Activated CD8-positive, alpha-beta T cell treated with anti-CD3 and anti-CD28 coated beads, Interleukin-2, amount 10 ng/mL, durations not matched to agents 7 days and 5 days (primary cell): ENCODE data around the gene C19orf44. TPM values are rescaled to one million over a fixed set of nuclear protein-coding genes. Genes with fewer than 3 reads are reported as not detected.
"Not testable (repeated sequence)": the region's sequence is repeated elsewhere in the genome, so short reads cannot be mapped to it uniquely, and the experiment has no call there.

ENCODE experiments used
- ATAC-seq: fragments of 150-1000 bp; cut with Tn5 transposase; one replicate; pipeline ENCODE4 v1.10.0; 2021; ENCODE audit warnings: moderate library complexity
- CTCF ChIA-PET: fragments of 350-600 bp; sonication (Branson Sonifier 250); formaldehyde crosslinking; loops from one replicate; lab custom pipeline; 2021; ENCODE audit warnings: antibody characterized with exemption; lab: Charles Lee
- POLR2A ChIA-PET: fragments of 350-600 bp; sonication (Branson Sonifier 250); formaldehyde crosslinking; loops from one replicate; lab custom pipeline; 2021; ENCODE audit warnings: antibody characterized with exemption; lab: Charles Lee
- DNase-seq: peaks from one replicate; pipeline ENCODE4 v3.0.0-alpha.2; 2020
- H3K27ac Mint-ChIP-seq: one replicate; pipeline ENCODE4 v1.8.0; 2021; ENCODE audit warnings: mild to moderate bottlenecking, mixed read lengths
- H3K27me3 Mint-ChIP-seq: one replicate; pipeline ENCODE4 v1.8.0; 2021; ENCODE audit warnings: low read depth, mixed read lengths
- H3K36me3 Mint-ChIP-seq: one replicate; pipeline ENCODE4 v1.8.0; 2021; ENCODE audit warnings: low read depth, mixed read lengths
- H3K4me1 Mint-ChIP-seq: one replicate; pipeline ENCODE4 v1.8.0; 2021; ENCODE audit warnings: low read depth, mixed read lengths
- H3K4me3 Mint-ChIP-seq: one replicate; pipeline ENCODE4 v1.8.0; 2021; ENCODE audit warnings: mild to moderate bottlenecking, mixed read lengths
- H3K9me3 Mint-ChIP-seq: one replicate; pipeline ENCODE4 v1.8.0; 2022; ENCODE audit warnings: mixed read lengths; ENCODE audit not compliant: insufficient read depth
- total RNA-seq, 2 experiments: library from RNA; stranded (reverse); gene quantifications; one replicate each; pipeline ENCODE4 v1.2.3, GENCODE V29; 2021

C19orf44 gene
- total RNA-seq, result 1 to 10 TPM; 3.0 to 3.1 TPM

GRCh38 chr19:16495982-16496612 lies at the start of gene C19orf44, which contains the start of gene CALR3:
C19orf44 (plus strand) TSS chr19:16496394; CDS start chr19:16500793, 4,399 bp downstream.
CALR3 (minus strand) TSS chr19:16496167; CDS start chr19:16496129, 38 bp downstream.
- ChIA-PET CTCF (interaction anchor here (0.9 to 1.9 kb wide), 2 partner anchors 46 to 116 kb away, joined by 4 read pairs; partner anchors contain the start of gene CHERP), POLR2A (interaction anchor here (0.5 to 1.3 kb wide), 9 partner anchors 25 to 339 kb away, joined by 3 to 4 read pairs (median 3); partner anchors contain the start of genes EPS15L1, MED26 and SMIM7)
- Mint-ChIP-seq H3K36me3 (no peaks in the 10 kb centered on the region), H3K27me3 (no peaks in the 10 kb centered on the region), H3K4me3 (peak within 1 kb of the TSS; percentile 96), H3K27ac (peak within 1 kb of the TSS; percentile 89), H3K9me3 (no peaks in the 10 kb centered on the region), H3K4me1 (peaks cover 9% of the 10 kb centered on the region)
- DNase-seq, result peak; percentile 99
- ATAC-seq, result peak; percentile 99

DNA sequence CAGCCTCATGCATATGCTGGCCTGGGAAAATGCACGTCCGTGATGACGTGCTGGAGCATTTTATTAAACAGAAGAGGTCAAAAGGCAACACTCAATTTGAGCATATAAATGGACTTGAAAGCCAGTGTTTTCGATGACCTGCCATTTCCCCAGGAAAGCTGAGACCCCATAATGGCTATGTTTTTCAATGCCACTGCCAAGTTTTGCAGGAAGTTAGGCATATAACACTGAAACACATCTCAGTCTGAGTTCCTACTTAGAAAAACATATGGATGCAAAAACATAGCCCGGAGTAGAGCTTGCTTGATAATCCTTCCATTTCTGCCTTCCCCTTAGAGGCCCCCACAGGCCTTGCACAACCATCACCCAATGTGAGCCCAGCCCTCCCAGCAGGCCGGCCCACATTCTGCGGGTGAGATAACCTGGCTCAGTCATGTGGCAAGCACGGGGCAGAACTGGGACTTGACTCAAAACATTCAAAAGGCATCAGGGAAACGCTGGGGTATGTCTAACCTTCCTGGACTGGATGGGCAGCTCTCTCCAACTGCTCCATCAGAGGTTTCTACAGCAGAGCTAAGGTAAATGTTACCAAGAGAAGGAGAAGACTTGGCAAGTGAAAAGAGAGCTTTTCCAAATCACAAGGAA lies 49.3 kb upstream of the C19orf44 start:
- H3K4me3 Mint-ChIP-seq, result no peak overlapping the region
- ATAC-seq (peak; percentile 81), DNase-seq (peak; percentile 60)
- no peaks in the 10 kb centered on the region for H3K27me3 Mint-ChIP-seq
- H3K4me1 Mint-ChIP-seq, result peaks cover 51% of the 10 kb centered on the region
- H3K36me3 Mint-ChIP-seq, result peaks cover 19% of the 10 kb centered on the region
- H3K27ac Mint-ChIP-seq, result peak overlapping the region; percentile 62
- POLR2A ChIA-PET, result interaction anchor here (0.9 kb wide), 1 partner anchor 75 kb away, joined by 3 read pairs; no protein-coding TSS in a partner anchor
- H3K9me3 Mint-ChIP-seq, result peaks cover 4% of the 10 kb centered on the region
- CTCF ChIA-PET, result interaction anchor here (0.7 to 1.1 kb wide), 2 partner anchors 8 to 11 kb away, joined by 3 to 4 read pairs; no protein-coding TSS in a partner anchor

DNA sequence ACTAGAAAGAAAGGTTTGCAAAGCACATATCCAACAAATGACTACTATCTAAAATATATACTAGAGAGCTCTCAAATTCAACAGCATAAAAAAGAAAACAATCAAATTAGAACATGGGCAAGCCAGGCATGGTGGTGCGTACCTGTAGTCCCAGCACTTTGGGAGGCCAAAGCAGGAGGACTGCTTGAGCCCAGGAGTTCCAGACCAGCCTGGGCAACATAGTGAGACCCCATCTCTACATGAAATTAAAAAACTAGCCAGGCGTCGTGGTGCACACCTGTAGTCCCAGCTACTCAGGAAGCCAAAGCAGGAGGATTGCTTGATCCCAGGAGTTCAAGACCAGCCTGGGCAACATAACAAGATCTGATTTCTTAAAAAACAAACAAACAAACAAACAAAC lies 47.3 kb upstream of the C19orf44 start:
- Mint-ChIP-seq H3K4me1 (peaks cover 51% of the 10 kb centered on the region), H3K36me3 (peaks cover 19% of the 10 kb centered on the region), H3K27ac (peak overlapping the region; percentile 84)
- CTCF ChIA-PET, result interaction anchor here (1.3 kb wide), 1 partner anchor 66 kb away, joined by 4 read pairs; no protein-coding TSS in a partner anchor
- H3K4me3 Mint-ChIP-seq, DNase-seq, H3K27me3 Mint-ChIP-seq, ATAC-seq, H3K9me3 Mint-ChIP-seq: not testable (repeated sequence)
- POLR2A ChIA-PET, result interaction anchor here (0.5 to 0.7 kb wide), 2 partner anchors 25 to 437 kb away, joined by 3 read pairs; no protein-coding TSS in a partner anchor

DNA sequence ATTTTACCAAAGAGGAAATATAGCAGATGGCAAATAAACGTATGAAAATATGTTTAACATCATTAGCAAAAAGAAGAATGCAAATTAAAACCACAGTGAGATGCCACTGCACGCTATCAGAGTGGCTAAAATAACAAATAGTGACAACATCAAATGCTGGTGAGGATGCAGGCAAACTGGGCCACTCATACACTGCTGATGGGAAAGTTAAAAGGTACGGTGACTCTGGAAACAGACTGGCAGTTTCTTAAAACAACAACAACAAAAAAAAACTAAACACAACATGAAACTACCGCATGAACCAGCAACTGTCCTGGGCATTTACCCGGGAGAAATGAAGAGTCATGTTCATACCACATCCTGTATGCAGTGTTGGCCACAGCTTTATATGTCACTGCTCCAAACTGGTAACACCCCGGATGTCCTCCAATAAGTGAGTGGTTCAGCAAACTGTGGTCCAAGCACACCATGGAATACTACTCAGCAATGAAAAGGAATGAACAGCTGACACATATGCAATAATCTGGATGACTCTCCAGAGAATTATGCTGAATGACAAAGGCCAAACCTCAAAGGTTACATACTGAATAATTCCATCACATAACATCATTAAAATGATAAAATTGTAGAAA lies 46.7 kb upstream of the C19orf44 start:
- H3K27me3 Mint-ChIP-seq, result no peaks in the 10 kb centered on the region
- CTCF ChIA-PET, result interaction anchor here (1.3 kb wide), 1 partner anchor 67 kb away, joined by 4 read pairs; no protein-coding TSS in a partner anchor
- H3K4me3 Mint-ChIP-seq, result peak overlapping the region; percentile 4
- POLR2A ChIA-PET, result interaction anchor here (0.5 to 0.7 kb wide), 3 partner anchors 25 to 436 kb away, joined by 3 read pairs; no protein-coding TSS in a partner anchor
- DNase-seq (peak; percentile 76), ATAC-seq (peak; percentile 75)
- peak overlapping the region; percentile 84 for H3K27ac Mint-ChIP-seq
- H3K9me3 Mint-ChIP-seq, result peaks cover 4% of the 10 kb centered on the region
- peaks cover 17% of the 10 kb centered on the region for H3K36me3 Mint-ChIP-seq
- peaks cover 45% of the 10 kb centered on the region for H3K4me1 Mint-ChIP-seq

GRCh38 chr19:16452325-16452724 lies 43.9 kb upstream of the C19orf44 start:
- ATAC-seq (no peak), DNase-seq (no peak)
- H3K27me3 Mint-ChIP-seq, result no peaks in the 10 kb centered on the region
- H3K9me3 Mint-ChIP-seq, result peaks cover 4% of the 10 kb centered on the region
- peaks cover 39% of the 10 kb centered on the region for H3K4me1 Mint-ChIP-seq
- no peak overlapping the region for H3K27ac Mint-ChIP-seq
- ChIA-PET CTCF (interaction anchor here (1.3 kb wide), 1 partner anchor 10 kb away, joined by 7 read pairs; no protein-coding TSS in a partner anchor), POLR2A (no interaction called here)
- H3K4me3 Mint-ChIP-seq, result no peak overlapping the region
- peaks cover 17% of the 10 kb centered on the region for H3K36me3 Mint-ChIP-seq

GRCh38 chr19:16454351-16454918 lies 41.8 kb upstream of the C19orf44 start:
- peaks cover 35% of the 10 kb centered on the region for H3K4me1 Mint-ChIP-seq
- peaks cover 4% of the 10 kb centered on the region for H3K9me3 Mint-ChIP-seq
- no peak for ATAC-seq
- DNase-seq, result no peak
- no peak overlapping the region for H3K27ac Mint-ChIP-seq
- CTCF ChIA-PET, result no interaction called here
- peaks cover 5% of the 10 kb centered on the region for H3K36me3 Mint-ChIP-seq
- no peaks in the 10 kb centered on the region for H3K27me3 Mint-ChIP-seq
- no peak overlapping the region for H3K4me3 Mint-ChIP-seq
- POLR2A ChIA-PET, result interaction anchor here (0.7 kb wide), 1 partner anchor 15 kb away, joined by 3 read pairs; no protein-coding TSS in a partner anchor

- no peaks in the 10 kb centered on the region for H3K36me3 Mint-ChIP-seq
- H3K27me3 Mint-ChIP-seq, result no peaks in the 10 kb centered on the region
- H3K4me1 Mint-ChIP-seq, result peaks cover 27% of the 10 kb centered on the region
- H3K9me3 Mint-ChIP-seq, result no peaks in the 10 kb centered on the region
- no peak overlapping the region for H3K4me3 Mint-ChIP-seq
- ChIA-PET CTCF (no interaction called here), POLR2A (no interaction called here)
- H3K27ac Mint-ChIP-seq, result no peak overlapping the region
- ATAC-seq (no peak), DNase-seq (no peak)
Observed at GRCh38 chr19:16455489-16455888, 40.7 kb upstream of the C19orf44 start.

GRCh38 chr19:16456652-16457194 lies 39.5 kb upstream of the C19orf44 start:
- peak overlapping the region; percentile 63 for H3K27ac Mint-ChIP-seq
- ATAC-seq, result no peak
- CTCF ChIA-PET, result interaction anchor here (1.7 kb wide), 1 partner anchor 15 kb away, joined by 7 read pairs; no protein-coding TSS in a partner anchor

DNA sequence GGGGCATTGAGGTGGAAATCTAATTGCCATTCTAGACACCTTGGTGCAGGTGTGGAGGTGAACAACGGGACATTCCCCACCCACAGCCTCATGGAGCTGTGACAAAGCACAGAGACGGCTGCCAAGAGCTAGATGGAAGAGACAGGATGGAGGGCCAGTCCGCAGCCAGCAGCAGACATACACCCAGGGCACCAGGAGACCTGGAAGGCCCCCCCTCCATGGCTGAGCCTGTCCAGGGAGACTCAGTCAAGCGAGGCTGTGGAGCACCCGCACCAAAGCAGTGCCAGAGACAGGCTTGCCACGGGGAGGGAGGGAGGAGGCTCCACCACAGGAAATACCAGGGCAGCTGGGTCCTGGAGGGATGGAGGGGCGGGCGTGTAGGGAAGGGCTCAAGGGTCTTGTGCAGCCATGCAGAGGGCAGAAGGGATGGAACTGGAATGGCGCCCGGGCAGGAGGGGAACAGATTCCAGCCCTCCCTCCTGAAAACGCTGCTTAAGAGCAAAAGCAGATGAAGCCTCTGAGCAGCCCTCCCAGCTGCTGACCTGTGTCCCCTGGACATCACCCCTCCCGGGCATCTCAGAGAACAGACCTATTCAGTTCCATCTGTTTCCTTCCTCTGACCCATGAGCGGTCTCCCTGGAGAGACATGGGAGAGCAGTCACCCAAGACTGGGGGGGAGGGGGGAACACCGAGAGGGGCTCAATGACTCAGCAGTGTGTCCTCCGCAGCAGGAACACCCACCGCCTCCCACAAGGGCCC lies 38.8 kb upstream of the C19orf44 start:
- Mint-ChIP-seq H3K4me3 (no peak overlapping the region), H3K9me3 (no peaks in the 10 kb centered on the region), H3K27ac (no peak overlapping the region), H3K4me1 (peaks cover 24% of the 10 kb centered on the region), H3K27me3 (no peaks in the 10 kb centered on the region), H3K36me3 (no peaks in the 10 kb centered on the region)
- CTCF ChIA-PET, result interaction anchor here (1.7 kb wide), 1 partner anchor 15 kb away, joined by 7 read pairs; no protein-coding TSS in a partner anchor
- DNase-seq, result no peak
- POLR2A ChIA-PET, result no interaction called here
- no peak for ATAC-seq

More at GRCh38 chr19:16456652-16457194, 39.5 kb upstream of the C19orf44 start:
- H3K27me3 Mint-ChIP-seq, result no peaks in the 10 kb centered on the region
- peaks cover 24% of the 10 kb centered on the region for H3K4me1 Mint-ChIP-seq
- H3K36me3 Mint-ChIP-seq, result no peaks in the 10 kb centered on the region
- H3K4me3 Mint-ChIP-seq, result no peak overlapping the region
- no peaks in the 10 kb centered on the region for H3K9me3 Mint-ChIP-seq
- POLR2A ChIA-PET, result no interaction called here
- DNase-seq, result no peak

DNA sequence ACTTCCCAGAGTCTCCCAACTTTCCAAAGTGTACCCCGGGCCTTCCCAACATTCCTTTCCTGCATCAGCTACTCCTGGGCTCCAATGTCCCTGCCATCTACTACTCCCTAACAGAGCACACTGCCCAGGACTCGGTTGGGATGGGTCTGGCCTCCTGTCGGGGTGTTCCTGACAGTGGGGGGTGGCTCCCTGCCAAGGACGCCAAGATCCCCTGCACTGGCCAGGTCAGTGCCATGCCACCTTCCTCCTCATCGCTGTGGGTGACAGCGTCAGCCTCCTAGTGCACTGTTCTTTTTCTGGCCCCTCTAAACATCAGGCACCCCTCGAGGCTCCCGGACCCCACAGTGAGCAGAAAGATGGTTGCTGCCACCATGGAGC lies 38.3 kb upstream of the C19orf44 start:
- ChIA-PET CTCF (interaction anchor here (1.7 kb wide), 1 partner anchor 16 kb away, joined by 7 read pairs; no protein-coding TSS in a partner anchor), POLR2A (no interaction called here)
- H3K4me1 Mint-ChIP-seq, result peaks cover 30% of the 10 kb centered on the region
- no peaks in the 10 kb centered on the region for H3K9me3 Mint-ChIP-seq
- DNase-seq (no peak), ATAC-seq (no peak)
- no peak overlapping the region for H3K4me3 Mint-ChIP-seq
- H3K27ac Mint-ChIP-seq, result no peak overlapping the region
- H3K36me3 Mint-ChIP-seq, result no peaks in the 10 kb centered on the region
- no peaks in the 10 kb centered on the region for H3K27me3 Mint-ChIP-seq
